Measurements from ENCODE around the gene CHI3L2.

Gene CHI3L2

GRCh38 chr1:111256988-111257658 is 29.6 kb downstream of the CHI3L2 start:
- DNase-seq = no peak

- DNase-seq = no peak
These were observed 40.4 kb downstream of the CHI3L2 start for GRCh38 chr1:111267801-111268508.

GRCh38 chr1:111269825-111270406 is 42.4 kb downstream of the CHI3L2 start:
- DNase-seq = no peak

GRCh38 chr1:111270771-111271463 is 43.4 kb downstream of the CHI3L2 start:
- peak; percentile 32 for DNase-seq

GRCh38 chr1:111271464-111271801 is 43.9 kb downstream of the CHI3L2 start:
- peak; percentile 7 for DNase-seq

GRCh38 chr1:111272081-111272480 is 44.6 kb downstream of the CHI3L2 start:
- DNase-seq = no peak

- DNase-seq = peak; percentile 23
These were observed 47.1 kb downstream of the CHI3L2 start for GRCh38 chr1:111274653-111275052.

- DNase-seq = peak; percentile 64
These were observed 47.6 kb downstream of the CHI3L2 start for GRCh38 chr1:111275079-111275478.

GRCh38 chr1:111275780-111276433 is 48.4 kb downstream of the CHI3L2 start:
- DNase-seq = no peak

- DNase-seq = peak; percentile 9
These were observed 51.6 kb downstream of the CHI3L2 start for GRCh38 chr1:111279144-111279543.

- DNase-seq = no peak
These were observed 52.8 kb downstream of the CHI3L2 start for GRCh38 chr1:111280267-111280666.

- DNase-seq = no peak
These were observed 53.9 kb downstream of the CHI3L2 start for GRCh38 chr1:111281411-111281810.

GRCh38 chr1:111283838-111284237 is 56.3 kb downstream of the CHI3L2 start:
- DNase-seq = no peak

- DNase-seq = no peak
These were observed 58.4 kb downstream of the CHI3L2 start for GRCh38 chr1:111285879-111286278.

- DNase-seq = no peak
These were observed 59.4 kb downstream of the CHI3L2 start for GRCh38 chr1:111286912-111287311.

GRCh38 chr1:111289371-111289770 is 61.9 kb downstream of the CHI3L2 start:
- DNase-seq = no peak

GRCh38 chr1:111290104-111290503 is 62.6 kb downstream of the CHI3L2 start:
- DNase-seq = no peak

- no peak for DNase-seq
These were observed 63.1 kb downstream of the CHI3L2 start, which contains the start of gene CHIA for GRCh38 chr1:111290630-111291029. Gene CHIA, plus strand, starts transcription at chr1:111290851. Its CDS starts 19,617 bp downstream, at chr1:111310468.

Measured in stimulated activated CD4-positive, alpha-beta T cell treated with anti-CD3 and anti-CD28 coated beads, Interleukin-15, amount 100 ng/mL, for 24 hours (primary cell).